ENCODE measurements around the gene RTEL1.

The RTEL1 gene

GRCh38 chr20:63743210-63743970, 85.3 kb downstream of the RTEL1 start:
- DNase-seq: no peak

GRCh38 chr20:63744158-63744557, 86.0 kb downstream of the RTEL1 start:
- no peak for DNase-seq

- DNase-seq: no peak
These were observed 86.7 kb downstream of the RTEL1 start for GRCh38 chr20:63744574-63745423.

DNA sequence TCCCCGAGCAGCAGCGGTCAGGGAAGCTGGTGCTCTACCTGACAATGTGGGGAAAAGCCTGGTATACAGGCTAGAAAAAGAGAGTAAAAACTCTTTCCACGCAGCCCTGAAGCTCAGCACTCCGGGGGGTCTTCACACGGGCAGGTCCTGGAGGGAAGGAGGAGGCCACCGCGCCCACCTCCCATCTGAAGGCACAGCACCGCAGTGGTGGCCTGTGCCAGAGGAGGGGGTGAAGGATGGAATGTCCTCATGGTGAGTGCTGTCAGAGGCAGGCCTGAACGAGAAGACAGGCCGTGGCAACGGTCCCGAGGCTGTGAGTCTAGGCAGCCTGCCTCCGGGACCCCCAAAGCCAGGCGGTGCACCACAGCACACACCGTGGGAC, 87.3 kb downstream of the RTEL1 start:
- DNase-seq: no peak

Measured in GDM1 (cell line).